Hematopoietic multipotent progenitor cell treated with erythropoietin and hydrocortisone succinate and interleukin-3 and kit ligand, for 15 days (in vitro differentiated cells): Measurements from ENCODE around the gene E2F3.

Source experiments
- DNase-seq: peaks from one replicate; pipeline ENCODE4 v3.0.0-alpha.2; 2015; ENCODE audit warnings: low spot score

Gene E2F3

DNA sequence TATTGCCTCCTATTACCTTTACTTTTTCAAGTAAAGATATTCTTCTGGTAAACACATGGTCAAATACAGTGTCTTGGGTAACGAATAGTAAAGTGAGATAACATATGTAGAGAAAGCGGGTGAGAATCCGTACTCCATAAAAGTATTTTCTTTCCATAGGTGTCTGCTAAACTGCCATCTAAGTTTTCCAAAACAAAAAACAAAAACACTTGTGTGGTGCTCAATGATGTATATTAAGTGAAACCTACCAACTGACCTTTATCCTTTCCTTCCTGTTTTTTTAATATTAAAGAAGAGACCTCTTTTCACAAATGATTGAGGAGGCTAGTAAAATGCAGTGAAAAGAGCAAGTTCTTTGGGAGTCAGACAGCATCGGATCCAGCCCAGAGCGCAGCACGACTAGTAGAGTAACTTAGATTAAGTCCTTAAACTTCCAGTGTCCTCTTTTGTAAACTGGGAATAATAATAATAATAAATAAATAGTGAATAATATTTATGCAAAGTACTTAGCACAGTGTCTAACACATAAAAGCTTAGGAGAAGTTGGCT lies 132.1 kb downstream of the E2F3 start:
- no peak for DNase-seq

DNA sequence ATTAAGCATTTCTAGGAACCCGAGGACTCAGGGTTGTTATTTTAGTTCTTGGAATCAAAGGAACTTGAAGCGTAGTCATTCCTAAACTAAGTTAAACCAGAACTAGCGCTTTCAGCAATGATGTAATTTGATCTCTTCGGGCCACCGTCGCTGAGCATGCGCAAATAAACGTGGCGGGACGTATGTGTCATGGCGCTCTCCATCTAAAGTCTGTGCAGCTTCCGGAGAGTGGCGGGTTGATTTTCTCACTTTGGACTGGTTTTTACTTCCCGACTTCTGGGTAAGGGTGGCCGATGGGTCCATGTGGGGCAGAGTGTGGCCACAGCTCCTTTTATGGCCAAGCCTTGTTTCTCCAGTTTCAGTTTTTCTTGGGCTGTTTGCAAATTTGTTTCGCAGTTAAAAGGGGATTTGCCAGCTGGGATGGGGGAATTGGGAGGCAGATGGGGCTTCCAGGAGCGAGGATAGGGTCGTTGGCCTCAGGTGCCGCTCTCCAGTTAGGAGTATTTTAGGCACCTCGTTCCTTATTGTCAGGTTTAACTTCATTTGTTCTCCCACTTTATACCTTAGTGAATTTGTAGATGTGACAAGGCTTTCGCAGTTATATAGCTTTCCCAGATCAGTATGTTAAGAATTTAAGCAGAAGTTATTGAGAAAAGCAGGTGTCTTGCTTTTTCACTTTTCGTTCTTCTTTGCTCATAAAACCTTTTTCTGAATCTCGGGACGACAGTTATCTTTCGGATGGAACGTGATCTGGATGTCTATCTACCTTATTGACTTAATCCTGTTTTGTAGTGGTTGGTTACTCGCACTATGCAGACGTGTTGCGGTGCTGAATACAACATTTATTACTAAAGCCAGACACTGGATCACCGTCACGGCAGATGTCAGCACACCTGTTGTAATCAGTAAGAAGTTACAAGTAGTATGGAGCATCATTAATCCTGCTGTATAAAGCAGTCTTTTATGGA lies 132.9 kb downstream of the E2F3 start, which contains the start of gene CDKAL1:
TSS of gene CDKAL1 (plus strand) at position 163 of the 968 bp plus-strand sequence. CDS start 11,894 bp downstream, outside the sequence.
- DNase-seq: peak; percentile 91

DNA sequence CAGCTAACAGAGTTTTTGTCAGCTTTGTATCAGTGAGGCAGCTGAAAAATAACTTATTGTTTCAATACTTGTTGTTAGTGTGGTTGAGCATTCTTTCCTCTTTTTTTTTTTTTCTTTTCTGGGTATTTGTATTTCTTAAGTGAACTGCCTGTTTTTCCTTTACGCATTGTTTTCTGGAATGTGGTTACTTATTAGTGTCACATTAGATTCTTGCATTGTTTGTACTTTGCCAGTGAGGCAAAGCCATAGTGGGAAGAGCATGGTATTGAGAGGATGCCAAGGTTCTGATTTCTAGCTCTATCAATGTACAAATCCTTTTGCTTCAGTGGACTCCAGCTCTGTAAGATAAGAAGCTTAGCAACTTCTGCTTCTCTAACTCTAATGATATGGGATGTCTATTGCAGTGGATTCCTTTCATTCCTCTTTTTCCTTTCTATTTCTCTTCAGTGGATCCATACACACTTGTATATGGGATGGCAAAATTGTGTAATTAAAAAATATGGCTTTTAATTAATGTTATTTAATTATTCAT lies 136.5 kb downstream of the E2F3 start:
- no peak for DNase-seq

DNA sequence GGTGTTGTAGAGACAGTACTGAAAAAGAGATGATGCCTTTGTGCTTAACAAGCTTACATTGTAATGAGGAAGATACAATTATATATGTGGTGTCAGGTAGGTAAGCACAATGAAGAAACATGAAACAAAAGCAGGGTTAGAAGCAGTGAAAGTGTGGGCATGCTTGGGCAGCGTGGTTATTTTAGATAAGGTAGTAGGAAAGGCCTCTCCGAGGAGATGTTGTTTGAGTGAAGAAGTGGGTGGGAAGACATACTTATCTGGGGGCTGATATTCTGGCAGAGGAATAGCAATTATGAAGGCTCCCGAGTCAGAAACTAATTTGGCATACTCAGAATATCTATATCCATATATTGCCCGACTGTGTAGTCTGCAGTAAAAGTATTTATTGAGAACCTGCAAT lies 137.2 kb downstream of the E2F3 start:
- DNase-seq: peak; percentile 21

DNA sequence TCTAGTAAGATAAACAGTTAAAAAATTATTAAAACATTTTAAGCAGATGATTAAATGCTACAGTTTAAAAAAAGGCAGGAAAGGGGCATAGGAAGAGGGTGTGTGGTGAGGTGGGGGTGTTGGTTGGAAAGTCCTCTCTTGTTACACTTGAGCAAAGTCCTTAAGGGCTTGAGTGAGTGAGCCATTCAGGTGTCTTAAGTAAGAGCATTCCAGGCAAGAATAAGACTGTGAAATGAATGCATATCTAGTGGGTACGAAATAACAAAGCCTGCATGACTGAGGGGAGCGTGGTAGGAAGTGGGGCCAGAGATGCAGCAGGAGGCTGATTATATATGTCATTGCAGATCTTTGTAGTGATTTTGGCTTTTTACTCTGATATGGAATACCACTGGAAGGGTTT lies 137.7 kb downstream of the E2F3 start:
- no peak for DNase-seq

DNA sequence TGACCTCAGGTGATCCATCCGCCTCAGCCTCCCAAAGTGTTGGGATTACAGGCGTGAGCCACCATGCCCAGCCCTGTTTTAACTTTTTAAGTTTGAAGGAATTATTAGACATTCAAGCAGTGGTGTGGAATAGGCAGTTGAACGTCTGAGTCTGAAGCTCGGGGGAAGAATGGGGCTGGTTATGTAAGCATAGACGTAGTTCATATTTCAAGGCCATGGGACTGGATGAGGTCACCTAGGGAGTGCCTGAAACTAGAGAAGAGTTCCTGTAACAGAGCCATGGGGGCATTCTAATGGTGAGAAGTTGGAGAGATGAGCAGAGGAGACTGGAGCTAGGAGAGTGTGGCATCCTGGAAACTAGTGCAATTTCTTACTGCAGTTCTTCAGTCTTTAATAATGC lies 139.0 kb downstream of the E2F3 start:
- no peak for DNase-seq

DNA sequence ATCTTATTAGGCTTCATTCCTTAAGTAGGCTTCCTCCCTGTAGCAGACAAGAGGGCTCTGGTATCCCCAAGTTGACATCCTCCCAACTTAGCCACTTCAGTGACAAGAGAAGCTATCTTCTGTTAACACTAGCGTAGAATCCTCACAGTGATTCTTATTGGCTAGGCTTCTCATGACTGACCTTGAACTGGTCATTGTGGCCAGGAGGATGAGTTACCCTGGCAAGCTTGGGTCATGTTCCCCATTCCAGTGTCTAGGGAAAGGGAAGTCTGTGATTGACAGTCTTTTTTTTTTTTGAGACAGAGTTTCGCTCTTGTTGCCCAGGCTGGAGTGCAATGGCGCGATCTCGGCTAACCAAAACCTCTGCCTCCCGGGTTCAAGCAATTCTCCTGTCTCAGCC lies 139.7 kb downstream of the E2F3 start:
- DNase-seq: no peak

DNA sequence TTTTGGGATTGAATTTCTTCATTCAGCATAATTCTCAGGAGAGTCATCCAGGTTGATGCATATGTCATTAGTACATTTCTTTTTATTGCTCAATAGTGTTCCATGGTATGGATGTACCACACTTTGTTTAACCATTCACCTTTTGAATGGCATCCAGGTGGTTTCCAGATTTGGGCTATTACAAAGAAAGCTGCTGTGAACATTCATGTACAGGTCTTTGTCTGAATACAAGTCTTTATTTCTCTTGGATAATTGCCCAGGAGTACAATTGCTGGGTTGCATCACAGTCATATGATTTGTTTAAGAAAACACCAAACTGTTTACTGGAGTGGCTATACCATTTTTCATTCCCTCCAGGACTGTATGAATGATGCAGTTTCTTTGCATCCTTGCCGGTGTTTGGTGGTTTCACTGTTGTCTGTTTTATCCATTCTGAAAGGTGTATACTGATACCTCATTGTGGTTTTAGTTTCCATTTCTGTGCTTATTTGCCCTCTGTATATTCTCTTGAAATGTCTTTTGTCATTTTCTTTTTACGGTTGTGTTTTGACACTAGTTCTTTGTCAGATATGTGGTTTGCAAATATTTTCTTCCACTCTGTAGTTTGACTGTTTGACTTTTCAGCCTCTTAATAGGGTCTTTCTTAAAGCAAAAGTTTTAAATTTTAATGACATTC lies 141.4 kb downstream of the E2F3 start:
- no peak for DNase-seq
